GM18502 (cell line): ENCODE results near the gene UBE4A.

Experiments used
- ATAC-seq: cut with Tn5 transposase; IDR thresholded peaks from one replicate; pipeline ENCODE4 v1.9.1; 2021; ENCODE audit warnings: mild to moderate bottlenecking; ENCODE audit not compliant: unreplicated experiment, poor library complexity

The UBE4A gene

GRCh38 chr11:118340449-118340848 lies 19.0 kb upstream of the UBE4A start:
- ATAC-seq: no peak

GRCh38 chr11:118341261-118341660 lies 18.1 kb upstream of the UBE4A start:
- no peak for ATAC-seq

GRCh38 chr11:118341815-118342489 lies 17.4 kb upstream of the UBE4A start:
- ATAC-seq: no peak

GRCh38 chr11:118342503-118343161 lies 16.8 kb upstream of the UBE4A start, which contains the start of gene CD3D:
Gene CD3D (minus strand): TSS chr11:118342705. CDS start chr11:118342607, 98 bp downstream.
- no peak for ATAC-seq

DNA sequence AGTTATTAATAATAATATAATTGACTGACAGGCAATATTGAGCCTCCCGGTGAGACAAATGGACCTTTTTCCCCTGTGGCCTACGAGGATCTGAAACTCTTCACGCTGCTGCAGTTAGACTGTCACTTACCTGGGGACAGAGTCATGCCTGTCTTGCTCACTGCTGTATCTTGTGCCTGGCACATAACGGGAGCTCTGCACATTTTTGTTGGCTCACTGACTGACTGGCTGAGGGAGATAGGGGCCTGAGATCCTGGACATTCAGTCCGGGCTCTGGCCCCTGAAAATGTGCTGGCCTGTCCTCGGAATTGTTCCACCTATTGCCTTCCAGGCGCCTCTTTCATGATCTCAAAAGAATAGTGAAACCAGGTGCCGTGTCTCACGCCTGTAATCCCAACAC lies 16.2 kb upstream of the UBE4A start:
- ATAC-seq: no peak

- no peak for ATAC-seq
Measured at GRCh38 chr11:118343981-118344515, 15.4 kb upstream of the UBE4A start, which contains the start of gene CD3G. Gene CD3G (plus strand): TSS chr11:118344344. CDS start chr11:118344424, 80 bp downstream.

DNA sequence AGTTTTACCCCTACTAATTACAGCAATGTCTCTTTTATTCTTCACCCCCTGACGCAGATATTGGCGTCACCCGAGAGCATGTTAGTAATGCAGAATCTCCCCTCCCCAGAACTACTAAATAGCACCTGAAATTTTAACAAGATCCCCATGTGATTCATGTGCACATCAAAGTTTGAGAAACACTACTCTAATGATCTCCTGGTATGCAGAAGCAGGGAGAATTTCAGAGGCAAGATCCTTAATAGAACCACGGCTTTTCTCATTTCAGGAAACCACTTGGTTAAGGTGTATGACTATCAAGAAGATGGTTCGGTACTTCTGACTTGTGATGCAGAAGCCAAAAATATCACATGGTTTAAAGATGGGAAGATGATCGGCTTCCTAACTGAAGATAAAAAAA lies 9.9 kb upstream of the UBE4A start:
- no peak for ATAC-seq

DNA sequence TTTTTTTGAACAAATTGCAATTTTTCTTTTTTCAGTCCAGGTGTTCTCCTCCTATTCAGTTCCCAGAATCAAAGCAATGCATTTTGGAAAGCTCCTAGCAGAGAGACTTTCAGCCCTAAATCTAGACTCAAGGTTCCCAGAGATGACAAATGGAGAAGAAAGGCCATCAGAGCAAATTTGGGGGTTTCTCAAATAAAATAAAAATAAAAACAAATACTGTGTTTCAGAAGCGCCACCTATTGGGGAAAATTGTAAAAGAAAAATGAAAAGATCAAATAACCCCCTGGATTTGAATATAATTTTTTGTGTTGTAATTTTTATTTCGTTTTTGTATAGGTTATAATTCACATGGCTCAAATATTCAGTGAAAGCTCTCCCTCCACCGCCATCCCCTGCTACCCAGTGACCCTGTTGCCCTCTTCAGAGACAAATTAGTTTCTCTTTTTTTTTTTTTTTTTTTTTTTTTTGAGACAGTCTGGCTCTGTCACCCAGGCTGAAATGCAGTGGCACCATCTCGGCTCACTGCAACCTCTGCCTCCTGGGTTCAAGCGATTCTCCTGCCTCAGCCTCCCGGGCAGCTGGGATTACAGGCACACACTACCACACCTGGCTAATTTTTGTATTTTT lies 6.2 kb upstream of the UBE4A start:
- no peak for ATAC-seq

DNA sequence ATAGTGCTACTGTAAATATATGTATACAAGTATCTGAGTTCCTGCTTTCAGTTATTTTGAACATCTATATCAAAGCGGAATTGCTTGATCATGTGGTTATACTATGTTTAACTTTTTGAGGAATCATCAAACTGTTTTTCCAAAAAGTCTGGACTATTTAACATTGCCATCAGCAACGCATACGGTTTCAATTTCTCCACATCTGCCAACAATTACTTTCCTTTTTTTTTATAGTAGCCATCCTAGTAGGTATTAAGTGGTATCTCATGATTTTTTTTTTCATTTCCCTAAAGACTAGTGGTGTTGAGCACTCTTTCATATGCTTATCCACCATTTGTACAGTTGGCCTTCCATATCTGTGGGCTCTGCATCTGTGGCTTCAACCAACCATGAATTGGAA lies 1.3 kb upstream of the UBE4A start:
- ATAC-seq: no peak

DNA sequence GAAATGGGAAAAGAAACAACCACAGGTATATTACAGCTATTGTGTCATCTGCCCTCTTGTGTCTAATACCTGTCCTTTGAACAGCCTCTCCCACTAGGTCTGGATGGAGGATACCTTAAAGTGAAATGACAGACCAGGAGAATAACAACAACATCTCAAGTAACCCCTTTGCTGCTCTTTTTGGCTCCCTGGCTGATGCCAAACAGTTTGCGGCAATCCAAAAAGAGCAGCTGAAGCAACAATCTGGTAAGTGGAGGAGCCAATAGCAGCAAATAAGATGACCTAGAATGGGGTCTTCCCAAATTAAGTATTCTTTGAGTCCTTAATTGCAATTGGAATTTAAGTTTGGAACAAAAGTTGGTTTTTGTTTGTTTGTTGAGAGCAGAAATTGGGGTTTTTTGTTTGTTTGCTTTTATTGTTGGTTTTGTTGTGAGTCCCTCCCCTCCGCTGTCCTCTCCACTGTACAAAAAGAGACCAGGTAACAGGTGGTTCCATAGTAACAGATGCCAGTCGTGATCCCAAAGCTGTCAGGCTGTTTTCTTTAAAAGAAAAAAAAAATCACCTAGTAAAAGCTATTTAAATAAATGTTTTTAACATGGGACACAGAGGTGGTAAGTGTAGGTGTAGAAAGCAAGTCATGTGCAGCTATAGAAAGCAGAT lies 5.7 kb downstream of the UBE4A start:
- no peak for ATAC-seq

DNA sequence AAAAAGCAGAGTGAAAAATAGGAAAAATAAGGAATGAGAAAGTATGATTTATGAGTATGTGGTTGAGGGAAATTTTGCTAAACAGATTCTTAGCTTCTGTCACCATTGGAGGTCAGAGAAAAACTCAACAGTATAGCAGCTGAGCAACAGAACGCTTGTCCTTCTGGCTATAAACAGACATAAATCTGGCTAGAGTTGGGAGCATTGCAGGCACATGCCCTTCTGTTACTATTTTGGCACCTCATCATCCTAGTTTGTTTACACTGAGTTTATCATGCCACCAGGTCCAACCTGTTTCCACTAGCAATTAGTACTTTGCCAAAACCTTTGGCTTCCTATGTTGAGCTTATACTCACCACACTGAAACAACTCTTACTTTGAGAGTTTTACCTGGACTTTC lies 6.9 kb downstream of the UBE4A start:
- ATAC-seq: no peak

- ATAC-seq: no peak
Measured at GRCh38 chr11:118370774-118371173, 11.4 kb downstream of the UBE4A start.

- ATAC-seq: no peak
Measured at GRCh38 chr11:118373263-118373662, 13.9 kb downstream of the UBE4A start.

DNA sequence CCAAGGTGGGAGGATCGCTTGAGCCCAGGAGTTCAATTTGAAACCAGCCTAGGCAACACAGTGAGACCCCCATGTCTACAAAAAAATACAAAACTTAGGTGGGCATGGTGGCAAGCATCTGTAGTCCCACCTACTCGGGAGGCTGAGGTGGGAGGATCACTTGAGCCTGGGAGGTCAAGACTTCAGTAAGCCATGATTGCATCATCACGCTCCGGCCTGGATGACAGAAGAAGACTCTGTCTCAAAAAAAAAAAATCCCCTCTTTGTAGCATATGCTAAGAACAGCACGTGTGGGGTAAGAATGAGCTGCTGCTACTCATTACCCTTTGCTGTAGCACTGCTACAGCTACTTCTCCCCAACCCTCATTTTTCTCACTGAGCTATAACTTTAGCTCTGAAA lies 14.5 kb downstream of the UBE4A start:
- ATAC-seq: no peak

- no peak for ATAC-seq
Measured at GRCh38 chr11:118374729-118375128, 15.3 kb downstream of the UBE4A start.

DNA sequence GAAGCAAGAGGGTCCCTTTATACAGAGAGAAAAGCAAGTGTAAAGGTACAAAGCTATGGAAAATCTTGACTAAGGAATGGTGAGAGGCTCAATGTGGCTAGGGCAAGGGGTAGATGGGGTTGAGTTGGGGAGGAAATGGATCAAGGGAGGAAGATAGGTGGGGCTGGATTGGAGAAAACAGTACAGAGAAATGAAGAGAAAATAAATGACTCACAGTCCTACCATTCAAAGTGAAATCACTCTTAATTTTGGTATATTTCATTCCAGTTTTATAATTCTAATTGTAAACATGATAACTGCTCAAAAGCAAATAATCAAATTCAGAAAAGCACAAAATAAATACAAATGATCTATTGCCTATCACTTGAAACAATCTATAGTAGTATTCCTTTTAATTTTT lies 16.6 kb downstream of the UBE4A start:
- ATAC-seq: no peak

DNA sequence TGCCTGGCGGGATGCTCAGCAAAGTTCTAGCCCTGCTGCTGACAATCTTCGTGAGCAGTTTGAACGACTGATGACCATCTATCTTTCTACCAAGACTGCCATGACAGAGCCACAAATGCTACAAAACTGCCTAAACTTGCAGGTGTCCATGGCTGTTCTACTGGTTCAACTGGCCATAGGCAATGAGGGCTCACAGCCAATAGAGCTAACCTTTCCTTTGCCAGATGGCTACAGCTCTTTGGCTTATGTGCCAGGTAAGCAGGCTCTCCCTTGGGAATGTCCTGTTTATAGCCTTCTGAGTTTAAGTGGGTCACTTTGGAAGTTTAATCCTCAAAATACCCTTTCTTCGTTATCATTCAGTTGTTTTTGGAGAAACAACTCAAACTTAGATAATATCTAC lies 20.1 kb downstream of the UBE4A start:
- no peak for ATAC-seq

GRCh38 chr11:118380571-118380970 lies 21.2 kb downstream of the UBE4A start:
- no peak for ATAC-seq

GRCh38 chr11:118382954-118383353 lies 23.6 kb downstream of the UBE4A start:
- ATAC-seq: no peak

- no peak for ATAC-seq
Measured at GRCh38 chr11:118383657-118384056, 24.3 kb downstream of the UBE4A start.

GRCh38 chr11:118396097-118396501 lies 36.7 kb downstream of the UBE4A start:
- ATAC-seq: no peak
